GM12878 (cell line): ENCODE measurements around the gene SMARCD2. TPM values are rescaled to one million over a fixed set of nuclear protein-coding genes. Genes with fewer than 3 reads are reported as not detected.

ENCODE experiments used
- ATAC-seq: fragments of 200-7000 bp; cut with Tn5 transposase; 3 replicates; pipeline ENCODE4 v1.9.1; 2020; ENCODE audit warnings: mild to moderate bottlenecking, moderate library complexity
- BruUV-seq: library from RNA; stranded (reverse); fragments of 400-500 nt; replicated peaks from 2 replicates; lab custom pipeline; 2021; lab: Mats Ljungman, UMichigan
- CTCF ChIA-PET: fragments of 300-600 bp; sonication (Branson Sonifier 250); formaldehyde crosslinking; extraction: SDS; loops from one replicate; lab custom pipeline; 2021; ENCODE audit warnings: inconsistent platforms; lab: Yijun Ruan, JAX
- POLR2A ChIA-PET: fragments of 350-600 bp; formaldehyde crosslinking; extraction: SDS; loops from one replicate; lab custom pipeline; 2021; ENCODE audit warnings: inconsistent platforms; lab: Charles Lee
- RAD21 ChIA-PET: fragments of 300-600 bp; sonication (Branson Sonifier 250); formaldehyde crosslinking; loops from one replicate; lab custom pipeline; 2023; ENCODE audit warnings: antibody characterized with exemption; ENCODE audit not compliant: unreplicated experiment; lab: Charles Lee
- SMC1A ChIA-PET: fragments of 300-600 bp; sonication (Branson Sonifier 250); formaldehyde crosslinking; loops from one replicate; lab custom pipeline; 2023; ENCODE audit not compliant: unreplicated experiment, uncharacterized antibody; lab: Charles Lee
- DNase-seq: peaks from one replicate; pipeline ENCODE4 v3.0.0-alpha.2; 2011; ENCODE audit warnings: low read depth, low spot score
- FAIRE-seq: peaks from 3 replicates; lab custom pipeline; 2011; peaks lifted over from hg19 to GRCh38; lab: Jason Lieb, UNC
- H2AFZ ChIP-seq: 2 replicates; pipeline ENCODE4 v1.6.0; 2011; ENCODE audit warnings: low read depth, low read length, control low read depth; ENCODE audit not compliant: control insufficient read depth
- H3K27ac ChIP-seq: 2 replicates; pipeline ENCODE4 v1.5.1; 2011; ENCODE audit warnings: control low read depth; ENCODE audit not compliant: control insufficient read depth, insufficient read depth
- H3K27me3 ChIP-seq, 2 experiments: replicated peaks in 1 of 2; 2 replicates each; pipeline versions ENCODE4 v1.6.0 to v1.6.1; 2011; ENCODE audit warnings: low read length in 1 of 2; ENCODE audit not compliant: control insufficient read depth in 2 of 2, insufficient read depth in 2 of 2
- H3K36me3 ChIP-seq, 2 experiments: 2 replicates each; pipeline ENCODE4 v1.5.1; 2011; ENCODE audit warnings: low read length in 1 of 2; ENCODE audit not compliant: control insufficient read depth in 2 of 2, insufficient read depth in 2 of 2
- H3K4me1 ChIP-seq: 2 replicates; pipeline ENCODE4 v1.6.1; 2011; ENCODE audit warnings: mild to moderate bottlenecking, low read length, moderate library complexity, mixed read lengths; ENCODE audit not compliant: control insufficient read depth, insufficient read depth
- H3K4me2 ChIP-seq: 2 replicates; pipeline ENCODE4 v1.6.0; 2011; ENCODE audit warnings: control low read depth; ENCODE audit not compliant: control insufficient read depth, insufficient read depth
- H3K4me3 ChIP-seq: fragments of 200-600 bp; sonication (generic); 2 replicates; pipeline ENCODE4 v1.5.1; 2016
- H3K79me2 ChIP-seq: 2 replicates; pipeline ENCODE4 v1.6.0; 2011; ENCODE audit warnings: low read length; ENCODE audit not compliant: control insufficient read depth, insufficient read depth
- H3K9ac ChIP-seq: 2 replicates; pipeline ENCODE4 v1.8.0; 2011; ENCODE audit warnings: low read length, control low read depth, mixed read lengths; ENCODE audit not compliant: control insufficient read depth, insufficient read depth
- H3K9me3 ChIP-seq: replicated peaks from 3 replicates; pipeline ENCODE4 v1.5.1; 2011; ENCODE audit warnings: mild to moderate bottlenecking, low read length; ENCODE audit not compliant: control insufficient read depth, insufficient read depth
- H4K20me1 ChIP-seq: 2 replicates; pipeline ENCODE4 v1.6.0; 2011; ENCODE audit not compliant: control insufficient read depth, insufficient read depth
- ASH2L ChIP-seq: fragments of 300-600, 200-600 bp; sonication (generic); IDR thresholded peaks from 2 replicates; pipeline ENCODE4 v1.6.1; 2017; ENCODE audit warnings: low read depth, mild to moderate bottlenecking, borderline replicate concordance
- BCL3 ChIP-seq: IDR thresholded peaks from 2 replicates; pipeline ENCODE4 v1.6.1; 2011; ENCODE audit warnings: borderline replicate concordance, low read depth, mild to moderate bottlenecking, moderate library complexity, low read length; ENCODE audit not compliant: insufficient read depth, poor library complexity, severe bottlenecking
- BRCA1 ChIP-seq: IDR thresholded peaks from 2 replicates; pipeline ENCODE4 v1.6.1; 2011; ENCODE audit warnings: low read depth, low read length, improper control_type of control experiment
- EP300 ChIP-seq, 2 experiments: fragments of 150-350 bp in 1 of 2; IDR thresholded peaks; 2 replicates each; pipeline ENCODE4 v1.6.1; 2011 to 2012; ENCODE audit warnings: low read depth in 2 of 2, low read length in 2 of 2, borderline replicate concordance in 1 of 2, improper control_type of control experiment in 1 of 2, inconsistent platforms in 1 of 2; ENCODE audit not compliant: control insufficient read depth in 1 of 2
- JUND ChIP-seq: IDR thresholded peaks from 2 replicates; pipeline ENCODE4 v1.6.1; 2012; ENCODE audit warnings: low read depth, mild to moderate bottlenecking, low read length, improper control_type of control experiment, moderate library complexity
- MXI1 ChIP-seq: fragments of 150-350 bp; IDR thresholded peaks from 2 replicates; pipeline ENCODE4 v1.6.1; 2011; ENCODE audit warnings: low read depth, mild to moderate bottlenecking, inconsistent platforms, low read length, improper control_type of control experiment
- NFYA ChIP-seq: IDR thresholded peaks from 2 replicates; pipeline ENCODE4 v1.6.1; 2011; ENCODE audit warnings: low read depth, mild to moderate bottlenecking, low read length, improper control_type of control experiment, borderline replicate concordance
- NR2C2 ChIP-seq: IDR thresholded peaks from 2 replicates; pipeline ENCODE4 v1.6.1; 2011; ENCODE audit warnings: borderline replicate concordance, low read depth; ENCODE audit not compliant: control insufficient read depth, insufficient read length
- NR2F1 ChIP-seq: fragments of 450-650 bp; conservative IDR thresholded peaks from 2 replicates; pipeline ENCODE4 v1.6.1; 2017; ENCODE audit warnings: mild to moderate bottlenecking
- POLR2A ChIP-seq: IDR thresholded peaks from 2 replicates; pipeline ENCODE4 v1.6.1; 2011; ENCODE audit warnings: low read depth, mild to moderate bottlenecking, low read length
- SMAD1 ChIP-seq: fragments of 450-650 bp; IDR thresholded peaks from 2 replicates; pipeline ENCODE4 v1.6.1; 2018; ENCODE audit warnings: mild to moderate bottlenecking, low read depth; ENCODE audit not compliant: partially characterized antibody
- SMARCA5 ChIP-seq: fragments of 450-650 bp; IDR thresholded peaks from 2 replicates; pipeline ENCODE4 v1.6.1; 2017; ENCODE audit warnings: mild to moderate bottlenecking
- YY1 ChIP-seq: IDR thresholded peaks from 2 replicates; pipeline ENCODE4 v1.6.1; 2011; ENCODE audit warnings: low read depth, mild to moderate bottlenecking, low read length
- WGBS: methylation state at CpG from one replicate; pipeline ENCODE4 v1.1.6; 2016; ENCODE audit warnings: low lambda C conversion rate; ENCODE audit not compliant: insufficient replicate concordance, insufficient coverage; ENCODE audit errors: missing lambda C conversion rate; 5-methylcytosine and 5-hydroxymethylcytosine counted together
- in situ Hi-C: fragments of 300-500 bp; cut with MboI; formaldehyde crosslinking; loops from 9 replicates; pipeline ENCODE4 v1.14.3; 2018; ENCODE audit warnings: mixed read lengths
- intact Hi-C: fragments of 100-400 bp; cut with micrococcal nuclease; formaldehyde crosslinking; loops from one replicate; pipeline ENCODE4 v1.14.2; 2022; ENCODE audit not compliant: unreplicated experiment
- polyA plus RNA-seq, 11 experiments: library from polyadenylated mRNA; depleted of rRNA in 4 of 11; unstranded in 6 of 11; stranded (reverse) in 5 of 11; fragments of >200 nt; fragmentation: Nextera tagmentation in 4 of 11; fragmentation: Illumina TruSeq in 1 of 11; extraction: Ambion mirVana in 4 of 11; extraction: Trizol in 1 of 11; gene quantifications; 1 replicate in 1 of 11; 2 replicates in 10 of 11; pipeline versions ENCODE4 v1.2.1 to v1.2.3, GENCODE V29; 2011 to 2016; ENCODE audit warnings: inconsistent platforms in 2 of 11, missing spikeins in 2 of 11, low read depth in 1 of 11
- total RNA-seq, 4 experiments: library from RNA; depleted of rRNA in 3 of 4; stranded (reverse); fragments of >200 nt in 3 of 4; fragmentation: Illumina TruSeq in 1 of 4; extraction: Trizol in 1 of 4; gene quantifications; 2 replicates each; pipeline versions ENCODE4 v1.2.1 to v1.2.3, GENCODE V29; 2013 to 2021
- TF ChIP-seq, protein P1 (sequence below): IDR thresholded peaks from 2 replicates; pipeline ENCODE4 v1.6.1; 2012; ENCODE audit warnings: low read depth, low read length, improper control_type of control experiment
- TF ChIP-seq, protein P2 (sequence below): IDR thresholded peaks from 2 replicates; pipeline ENCODE4 v1.6.1; 2011; ENCODE audit warnings: low read depth, low read length, improper control_type of control experiment, borderline replicate concordance

Gene SMARCD2
- total and polyA plus RNA-seq, 10 of the 15 experiments (the other 5 are each of a cell fraction or from before 2014, with no cell fraction given), result 2.4 to 111 (median 63.6) TPM

DNA sequence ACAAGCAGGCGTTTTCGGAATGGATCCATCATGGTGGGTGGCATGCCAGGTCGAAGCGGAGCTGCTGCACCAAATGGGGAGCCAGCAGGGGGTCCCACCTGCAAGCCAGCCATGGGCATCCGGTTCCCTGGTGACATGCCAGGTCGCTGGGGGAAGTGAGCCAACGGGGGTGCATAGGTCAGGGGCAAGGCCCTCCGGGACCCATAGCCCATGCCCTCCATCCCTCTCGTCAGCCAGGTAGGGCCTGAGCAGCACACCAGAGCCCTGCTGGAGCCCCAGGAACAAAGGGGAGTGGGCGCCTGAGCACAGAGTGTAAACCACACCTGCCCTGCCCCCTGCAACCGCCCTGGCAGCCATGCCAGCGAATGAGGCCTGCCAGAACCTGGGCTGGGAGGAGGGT is 5.0 kb downstream of the SMARCD2 start:
- no peak for ATAC-seq
- H3K9ac ChIP-seq, result no peak overlapping the region
- WGBS, result 99% methylated on average over 7 of the region's 12 CpGs
- no TSS peak for BruUV-seq
- no peaks in the 10 kb centered on the region for H4K20me1 ChIP-seq
- in situ Hi-C loops, result loop anchor here (25.0 kb wide), 1 partner anchor 400 kb away; the partner anchor contains the start of gene CYB561
- H3K27me3 ChIP-seq, result no peaks in the 10 kb centered on the region
- ChIA-PET CTCF (interaction anchor here (1.4 kb wide), 1 partner anchor 9 kb away, joined by 6 read pairs; no protein-coding TSS in a partner anchor), SMC1A (interaction anchor here (2.2 kb wide), 1 partner anchor 9 kb away, joined by 5 read pairs; no protein-coding TSS in a partner anchor), RAD21 (no interaction called here), POLR2A (interaction anchor here (1.0 kb wide), 1 partner anchor 19 kb away, joined by 3 read pairs; no protein-coding TSS in a partner anchor)
- peaks cover 21 to 27% of the 10 kb centered on the region in 2 experiments; a peak in 3 of 4 replicates for H3K36me3 ChIP-seq
- no peak for FAIRE-seq
- no peak overlapping the region for H3K4me3 ChIP-seq
- H3K9me3 ChIP-seq, result no peaks in the 10 kb centered on the region
- peaks cover 48% of the 10 kb centered on the region for H3K79me2 ChIP-seq
- peaks cover 14% of the 10 kb centered on the region for H3K4me1 ChIP-seq
- no peak overlapping the region for H2AFZ ChIP-seq
- H3K27ac ChIP-seq, result no peak overlapping the region
- H3K4me2 ChIP-seq, result no peak overlapping the region; the same call in 1 of the 2 replicates
- TF ChIP-seq JUND (no peak), MXI1 (no peak), NR2F1 (no peak), EP300 (IDR thresholded peaks at IDR 0.05; ENCODE audit: borderline replicate concordance in 1 of 2, control insufficient read depth in 1 of 2, low read depth in 2 of 2, low read length in 2 of 2) (no peak), YY1 (no peak), NR2C2 (no peak), POLR2A (no peak), SMARCA5 (no peak), NFYA (no peak), ASH2L (no peak), BRCA1 (no peak), BCL3 (no peak), SMAD1 (no peak)
- TF ChIP-seq, protein P1, sequence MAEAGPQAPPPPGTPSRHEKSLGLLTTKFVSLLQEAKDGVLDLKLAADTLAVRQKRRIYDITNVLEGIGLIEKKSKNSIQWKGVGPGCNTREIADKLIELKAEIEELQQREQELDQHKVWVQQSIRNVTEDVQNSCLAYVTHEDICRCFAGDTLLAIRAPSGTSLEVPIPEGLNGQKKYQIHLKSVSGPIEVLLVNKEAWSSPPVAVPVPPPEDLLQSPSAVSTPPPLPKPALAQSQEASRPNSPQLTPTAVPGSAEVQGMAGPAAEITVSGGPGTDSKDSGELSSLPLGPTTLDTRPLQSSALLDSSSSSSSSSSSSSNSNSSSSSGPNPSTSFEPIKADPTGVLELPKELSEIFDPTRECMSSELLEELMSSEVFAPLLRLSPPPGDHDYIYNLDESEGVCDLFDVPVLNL, result no peak
- TF ChIP-seq, protein P2, sequence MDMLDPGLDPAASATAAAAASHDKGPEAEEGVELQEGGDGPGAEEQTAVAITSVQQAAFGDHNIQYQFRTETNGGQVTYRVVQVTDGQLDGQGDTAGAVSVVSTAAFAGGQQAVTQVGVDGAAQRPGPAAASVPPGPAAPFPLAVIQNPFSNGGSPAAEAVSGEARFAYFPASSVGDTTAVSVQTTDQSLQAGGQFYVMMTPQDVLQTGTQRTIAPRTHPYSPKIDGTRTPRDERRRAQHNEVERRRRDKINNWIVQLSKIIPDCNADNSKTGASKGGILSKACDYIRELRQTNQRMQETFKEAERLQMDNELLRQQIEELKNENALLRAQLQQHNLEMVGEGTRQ, result no peak
- DNase-seq, result no peak
- intact Hi-C loops, result no loop called here
